AG04450 (cell line): ENCODE results near the gene GPR158. TPM values are rescaled to one million over a fixed set of nuclear protein-coding genes. Genes with fewer than 3 reads are reported as not detected.

ENCODE experiments used
- CTCF ChIA-PET: fragments of 300-600, 350-600 bp; formaldehyde crosslinking; extraction: SDS; loops from one replicate; lab custom pipeline; 2022; ENCODE audit warnings: antibody characterized with exemption, inconsistent platforms; lab: Charles Lee
- POLR2A ChIA-PET: fragments of 350-600 bp; formaldehyde crosslinking; extraction: SDS; loops from one replicate; lab custom pipeline; 2021; ENCODE audit warnings: antibody characterized with exemption, inconsistent platforms; lab: Yijun Ruan, JAX
- DNase-seq: peaks from one replicate; pipeline ENCODE4 v3.0.0-alpha.2; 2011; ENCODE audit warnings: low read depth, low spot score
- H3K27ac ChIP-seq: one replicate; pipeline ENCODE4 v1.5.1; 2012; ENCODE audit warnings: low read depth, low read length, control low read depth
- H3K27me3 ChIP-seq: one replicate; pipeline ENCODE4 v1.6.0; 2012; ENCODE audit warnings: low read length; ENCODE audit not compliant: control insufficient read depth, insufficient read depth
- H3K4me3 ChIP-seq: 2 replicates; pipeline ENCODE4 v1.5.1; 2011; ENCODE audit warnings: mild to moderate bottlenecking, low read depth, low read length, control low read depth
- H3K9me3 ChIP-seq: 2 replicates; pipeline ENCODE4 v1.5.1; 2012; ENCODE audit warnings: low read length; ENCODE audit not compliant: control insufficient read depth, insufficient read depth
- polyA plus RNA-seq: library from polyadenylated mRNA; depleted of rRNA; stranded (reverse); fragments of >200 nt; gene quantifications from 2 replicates; pipeline ENCODE4 v1.2.3, GENCODE V29; 2011
- TF ChIP-seq, protein P1 (sequence below): IDR thresholded peaks from 2 replicates; pipeline ENCODE4 v1.5.1; 2011; ENCODE audit warnings: low read depth, low read length, control low read depth, inconsistent platforms

GPR158 gene
- polyA plus RNA-seq, 1 experiment = not detected

DNA sequence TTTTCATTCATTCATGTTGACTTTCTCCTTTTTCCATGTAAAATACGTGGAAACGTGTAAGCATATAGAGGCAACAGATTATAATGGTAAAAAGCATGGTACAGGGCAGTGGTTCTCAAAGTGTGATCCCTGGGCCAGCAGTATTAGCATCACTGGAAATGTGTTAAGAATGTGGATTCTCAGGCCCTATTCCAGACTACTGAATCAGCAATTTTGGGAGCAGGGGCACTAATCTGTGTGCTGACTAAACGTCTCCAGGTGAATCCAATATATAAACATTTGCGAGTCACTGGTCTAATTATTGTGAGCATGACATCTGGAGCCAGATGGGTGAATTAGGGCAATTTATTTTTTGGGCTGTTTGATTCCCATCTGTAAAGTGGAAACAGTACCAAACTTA, 5.1 kb upstream of the GPR158 start:
- TF ChIP-seq, protein P1, sequence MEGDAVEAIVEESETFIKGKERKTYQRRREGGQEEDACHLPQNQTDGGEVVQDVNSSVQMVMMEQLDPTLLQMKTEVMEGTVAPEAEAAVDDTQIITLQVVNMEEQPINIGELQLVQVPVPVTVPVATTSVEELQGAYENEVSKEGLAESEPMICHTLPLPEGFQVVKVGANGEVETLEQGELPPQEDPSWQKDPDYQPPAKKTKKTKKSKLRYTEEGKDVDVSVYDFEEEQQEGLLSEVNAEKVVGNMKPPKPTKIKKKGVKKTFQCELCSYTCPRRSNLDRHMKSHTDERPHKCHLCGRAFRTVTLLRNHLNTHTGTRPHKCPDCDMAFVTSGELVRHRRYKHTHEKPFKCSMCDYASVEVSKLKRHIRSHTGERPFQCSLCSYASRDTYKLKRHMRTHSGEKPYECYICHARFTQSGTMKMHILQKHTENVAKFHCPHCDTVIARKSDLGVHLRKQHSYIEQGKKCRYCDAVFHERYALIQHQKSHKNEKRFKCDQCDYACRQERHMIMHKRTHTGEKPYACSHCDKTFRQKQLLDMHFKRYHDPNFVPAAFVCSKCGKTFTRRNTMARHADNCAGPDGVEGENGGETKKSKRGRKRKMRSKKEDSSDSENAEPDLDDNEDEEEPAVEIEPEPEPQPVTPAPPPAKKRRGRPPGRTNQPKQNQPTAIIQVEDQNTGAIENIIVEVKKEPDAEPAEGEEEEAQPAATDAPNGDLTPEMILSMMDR = no peak
- no peak overlapping the region for H3K4me3 ChIP-seq
- no peak for DNase-seq
- no peak overlapping the region for H3K27ac ChIP-seq
- H3K9me3 ChIP-seq = no peaks in the 10 kb centered on the region; the same call in 1 of the 2 replicates
- POLR2A ChIA-PET = no interaction called here
- CTCF ChIA-PET = no interaction called here
- H3K27me3 ChIP-seq = no peaks in the 10 kb centered on the region

DNA sequence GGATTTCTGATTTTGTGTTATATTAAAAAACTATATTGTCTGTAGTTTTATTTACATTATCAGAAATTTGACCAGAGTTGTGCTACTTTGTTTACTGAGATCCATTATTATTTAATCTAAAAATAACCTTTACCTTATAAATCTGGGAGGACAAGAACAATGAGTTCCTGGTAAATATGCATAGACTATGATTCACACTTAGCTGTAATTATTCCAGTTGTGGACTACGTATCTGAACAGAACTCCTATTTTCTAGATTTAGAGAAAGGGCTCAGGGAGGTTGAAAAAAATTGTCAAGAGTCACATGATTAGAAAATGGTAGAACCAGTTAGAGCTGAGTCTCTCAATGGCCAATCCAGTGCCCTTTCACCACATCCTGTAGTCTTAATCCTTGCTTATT, 4.2 kb upstream of the GPR158 start:
- POLR2A ChIA-PET = no interaction called here
- Histone ChIP-seq H3K27ac (no peak overlapping the region), H3K4me3 (no peak overlapping the region), H3K9me3 (peaks cover 8% of the 10 kb centered on the region; the same call in 1 of the 2 replicates), H3K27me3 (peaks cover 8% of the 10 kb centered on the region)
- TF ChIP-seq, protein P1 = no peak
- CTCF ChIA-PET = no interaction called here
- no peak for DNase-seq

DNA sequence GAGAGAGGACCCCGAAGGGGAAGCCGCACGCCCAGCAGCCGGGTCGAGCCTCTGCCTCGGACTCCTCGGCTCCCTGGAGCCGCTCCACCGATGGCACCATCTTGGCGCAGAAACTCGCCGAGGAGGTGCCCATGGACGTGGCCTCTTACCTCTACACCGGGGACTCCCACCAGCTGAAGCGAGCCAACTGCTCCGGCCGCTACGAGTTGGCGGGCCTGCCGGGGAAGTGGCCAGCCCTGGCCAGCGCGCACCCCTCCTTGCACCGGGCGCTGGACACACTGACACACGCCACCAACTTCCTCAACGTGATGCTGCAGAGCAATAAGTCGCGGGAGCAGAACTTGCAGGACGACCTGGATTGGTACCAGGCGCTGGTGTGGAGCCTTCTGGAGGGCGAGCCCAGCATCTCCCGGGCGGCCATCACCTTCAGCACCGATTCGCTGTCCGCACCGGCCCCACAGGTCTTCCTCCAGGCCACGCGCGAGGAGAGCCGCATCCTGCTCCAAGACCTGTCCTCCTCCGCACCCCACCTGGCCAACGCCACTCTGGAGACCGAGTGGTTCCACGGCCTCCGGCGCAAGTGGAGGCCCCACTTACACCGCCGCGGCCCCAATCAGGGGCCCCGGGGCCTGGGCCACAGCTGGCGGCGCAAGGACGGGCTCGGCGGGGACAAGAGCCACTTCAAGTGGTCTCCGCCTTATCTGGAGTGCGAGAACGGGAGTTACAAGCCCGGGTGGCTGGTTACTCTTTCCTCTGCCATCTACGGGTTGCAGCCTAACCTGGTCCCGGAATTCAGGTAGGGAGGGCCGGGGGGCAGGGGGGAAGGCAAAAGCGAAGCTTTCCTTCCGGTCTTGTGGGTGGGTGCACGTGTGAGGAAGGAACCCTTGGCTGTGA, 973 bp downstream of the GPR158 start:
- Histone ChIP-seq H3K27me3 (peaks cover 18% of the 10 kb centered on the region), H3K27ac (no peak overlapping the region), H3K4me3 (no peak overlapping the region), H3K9me3 (peaks cover 13% of the 10 kb centered on the region)
- POLR2A ChIA-PET = no interaction called here
- DNase-seq = no peak
- CTCF ChIA-PET = no interaction called here
- TF ChIP-seq, protein P1 = no peak

DNA sequence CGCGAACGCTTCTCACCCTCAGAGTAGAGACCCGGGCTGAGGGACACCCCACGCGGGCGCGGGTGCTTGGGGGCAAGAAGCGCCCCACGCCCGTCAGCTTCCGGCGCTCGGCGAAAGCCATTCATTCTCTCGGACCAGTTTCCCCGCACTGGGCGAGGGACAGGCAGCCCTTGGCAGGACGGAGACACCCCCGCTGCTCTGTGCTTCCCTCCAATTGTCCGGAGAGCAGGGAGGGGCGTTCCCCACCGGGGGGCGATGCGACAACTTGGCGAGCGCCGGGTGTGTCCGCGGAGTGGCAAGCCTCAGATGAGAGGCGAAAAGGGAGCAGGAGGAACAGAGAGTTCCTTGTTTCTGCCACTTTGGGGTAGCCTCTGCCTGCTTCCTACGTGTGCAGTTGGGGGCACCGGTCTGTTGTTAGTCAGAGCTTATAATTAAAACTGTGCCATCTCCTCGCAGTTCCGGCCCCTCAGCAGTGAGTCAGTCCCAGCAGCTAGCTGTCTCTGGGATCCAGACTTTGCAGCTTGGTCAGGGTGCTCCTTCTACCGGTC, 1.7 kb downstream of the GPR158 start:
- Histone ChIP-seq H3K27ac (no peak overlapping the region), H3K9me3 (peaks cover 13% of the 10 kb centered on the region), H3K4me3 (no peak overlapping the region), H3K27me3 (peaks cover 18% of the 10 kb centered on the region)
- POLR2A ChIA-PET = no interaction called here
- CTCF ChIA-PET = no interaction called here
- DNase-seq = no peak
- TF ChIP-seq, protein P1 = no peak

DNA sequence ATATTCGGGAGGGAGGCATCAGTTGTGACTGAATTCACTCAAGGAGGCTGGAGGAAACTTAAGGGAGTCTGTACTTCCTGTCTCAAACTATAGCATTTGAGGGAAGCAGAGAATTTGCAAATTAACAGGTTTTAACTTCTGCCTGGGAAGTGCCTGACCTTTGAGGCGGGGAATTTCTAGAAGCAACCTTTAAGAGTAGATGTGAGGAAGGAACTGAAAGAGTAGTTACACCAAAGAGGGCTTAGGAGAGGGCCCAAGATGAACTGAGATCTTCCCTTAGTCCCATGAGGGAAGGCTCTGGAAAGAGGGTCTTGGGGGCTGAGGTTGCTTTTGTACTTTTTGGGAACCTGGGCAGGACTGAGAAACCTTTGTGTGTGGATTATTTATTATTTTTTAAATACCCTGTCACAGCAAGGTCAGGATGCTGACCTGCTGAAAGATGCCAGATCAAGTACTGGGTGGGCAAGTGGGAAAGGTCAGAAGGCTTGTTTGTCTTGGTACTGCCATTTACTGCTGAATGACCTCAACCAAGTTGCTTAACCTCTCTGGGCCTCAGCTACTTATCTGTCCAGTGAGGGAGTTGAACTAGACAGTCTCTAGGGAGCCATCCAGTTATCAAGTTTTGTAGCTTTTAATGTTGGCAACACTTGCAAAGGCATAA, 2.4 kb downstream of the GPR158 start:
- Histone ChIP-seq H3K4me3 (no peak overlapping the region), H3K27ac (no peak overlapping the region), H3K27me3 (peaks cover 18% of the 10 kb centered on the region), H3K9me3 (peaks cover 13% of the 10 kb centered on the region)
- CTCF ChIA-PET = no interaction called here
- DNase-seq = no peak
- TF ChIP-seq, protein P1 = no peak
- POLR2A ChIA-PET = no interaction called here
